Caco-2 (cell line): Measurements from ENCODE around the gene TNS3. TPM values are rescaled to one million over a fixed set of nuclear protein-coding genes. Genes with fewer than 3 reads are reported as not detected.

Source experiments
- BruUV-seq: library from RNA; stranded (reverse); fragments of 400-500 nt; replicated peaks from 2 replicates; lab custom pipeline; 2021; lab: Mats Ljungman, UMichigan
- CTCF ChIA-PET: fragments of 300-600 bp; sonication (Branson Sonifier 250); formaldehyde crosslinking; loops from one replicate; lab custom pipeline; 2022; ENCODE audit warnings: antibody characterized with exemption; lab: Charles Lee
- POLR2A ChIA-PET: fragments of 300-600 bp; sonication (Branson Sonifier 250); formaldehyde crosslinking; loops from one replicate; lab custom pipeline; 2022; ENCODE audit warnings: antibody characterized with exemption; lab: Charles Lee
- DNase-seq, 2 experiments: peaks; one replicate each; pipeline versions ENCODE4 v3.0.0 to v3.0.0-alpha.2; 2020 to 2022
- H3K27me3 ChIP-seq: replicated peaks from 2 replicates; pipeline ENCODE4 v1.6.0; 2011; ENCODE audit warnings: low read length; ENCODE audit not compliant: control insufficient read depth, insufficient read depth
- H3K36me3 ChIP-seq: 2 replicates; pipeline ENCODE4 v1.5.1; 2011; ENCODE audit warnings: low read length; ENCODE audit not compliant: control insufficient read depth, insufficient read depth
- H3K4me1 ChIP-seq: fragments of 250-450 bp; sonication (Bioruptor Pico); 2 replicates; pipeline ENCODE4 v1.5.1; 2020; ENCODE audit warnings: mild to moderate bottlenecking
- H3K4me3 ChIP-seq: 2 replicates; pipeline ENCODE4 v1.5.1; 2011; ENCODE audit warnings: low read depth, mild to moderate bottlenecking, control low read depth, low read length
- H3K9me3 ChIP-seq: fragments of 250-450 bp; sonication (Bioruptor Pico); 2 replicates; pipeline ENCODE4 v1.5.1; 2020; ENCODE audit warnings: mild to moderate bottlenecking, moderate library complexity
- H3K27ac Mint-ChIP-seq: one replicate; pipeline ENCODE4 v1.8.0; 2022; ENCODE audit warnings: mixed read lengths; ENCODE audit not compliant: unreplicated experiment
- H3K27me3 Mint-ChIP-seq: one replicate; pipeline ENCODE4 v1.8.0; 2022; ENCODE audit warnings: mixed read lengths; ENCODE audit not compliant: insufficient read depth, unreplicated experiment
- H3K36me3 Mint-ChIP-seq: one replicate; pipeline ENCODE4 v1.8.0; 2022; ENCODE audit warnings: mild to moderate bottlenecking, mixed read lengths; ENCODE audit not compliant: insufficient read depth, unreplicated experiment
- H3K4me1 Mint-ChIP-seq: one replicate; pipeline ENCODE4 v1.8.0; 2022; ENCODE audit warnings: low read depth, mixed read lengths; ENCODE audit not compliant: unreplicated experiment
- H3K4me3 Mint-ChIP-seq: one replicate; pipeline ENCODE4 v1.8.0; 2022; ENCODE audit warnings: mild to moderate bottlenecking, moderate library complexity, mixed read lengths; ENCODE audit not compliant: unreplicated experiment
- H3K9me3 Mint-ChIP-seq: one replicate; pipeline ENCODE4 v1.8.0; 2022; ENCODE audit warnings: mixed read lengths; ENCODE audit not compliant: unreplicated experiment
- intact Hi-C: fragments of 100-400 bp; cut with micrococcal nuclease; formaldehyde crosslinking; loops from one replicate; pipeline ENCODE4 v1.10.0; 2022; ENCODE audit not compliant: unreplicated experiment
- total RNA-seq: library from RNA; stranded (reverse); gene quantifications from 2 replicates; pipeline ENCODE4 v1.2.3, GENCODE V29; 2022
- TF ChIP-seq, protein P1 (sequence below), 2 experiments: fragments of 200-600 bp in 1 of 2; IDR thresholded peaks; 1 replicate in 1 of 2; 2 replicates in 1 of 2; pipeline versions ENCODE4 v1.5.1 to v1.8.0; 2011 to 2022; ENCODE audit warnings: antibody characterized with exemption in 1 of 2, control low read depth in 1 of 2, inconsistent platforms in 1 of 2, low read depth in 1 of 2, low read length in 1 of 2, mild to moderate bottlenecking in 1 of 2, moderate library complexity in 1 of 2; ENCODE audit not compliant: insufficient read depth in 1 of 2, severe bottlenecking in 1 of 2, unreplicated experiment in 1 of 2

Gene TNS3
- total RNA-seq, 1 experiment from 2014 or later, result 263 TPM

DNA sequence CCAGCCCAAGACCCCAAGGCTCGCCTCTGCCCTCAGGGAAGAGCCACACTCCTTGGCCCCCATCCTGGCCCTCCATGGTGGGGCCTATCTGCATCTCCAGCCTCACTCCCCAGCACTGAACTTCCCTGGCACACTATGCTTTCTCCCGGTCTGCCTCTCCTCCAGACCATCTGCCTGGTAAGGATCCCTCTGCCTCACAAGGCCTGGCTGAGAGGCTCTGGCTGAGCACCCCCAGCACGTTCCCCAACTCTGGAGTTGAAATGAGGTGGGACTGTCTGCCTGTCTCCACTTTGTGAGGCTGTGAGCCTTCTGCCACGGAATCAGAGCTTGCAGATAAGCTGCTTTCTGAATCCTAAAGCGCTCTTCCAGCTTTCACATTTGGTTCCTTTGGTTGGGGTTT is 220.7 kb downstream of the TNS3 start:
- intact Hi-C loops, result no loop called here
- Histone ChIP-seq H3K9me3 (no peaks in the 10 kb centered on the region), H3K4me3 (no peak overlapping the region), H3K4me1 (no peaks in the 10 kb centered on the region; the same call in none of the 2 replicates), H3K36me3 (peaks cover 4% of the 10 kb centered on the region), H3K27me3 (no peaks in the 10 kb centered on the region)
- H3K9me3 Mint-ChIP-seq, result no peaks in the 10 kb centered on the region
- H3K27ac Mint-ChIP-seq, result peak overlapping the region; percentile 6
- ChIA-PET CTCF (no interaction called here), POLR2A (no interaction called here)
- no peak overlapping the region for H3K4me3 Mint-ChIP-seq
- peaks cover 18% of the 10 kb centered on the region for H3K36me3 Mint-ChIP-seq
- H3K27me3 Mint-ChIP-seq, result no peaks in the 10 kb centered on the region
- no TSS peak for BruUV-seq
- DNase-seq, result no peak
- TF ChIP-seq, protein P1, sequence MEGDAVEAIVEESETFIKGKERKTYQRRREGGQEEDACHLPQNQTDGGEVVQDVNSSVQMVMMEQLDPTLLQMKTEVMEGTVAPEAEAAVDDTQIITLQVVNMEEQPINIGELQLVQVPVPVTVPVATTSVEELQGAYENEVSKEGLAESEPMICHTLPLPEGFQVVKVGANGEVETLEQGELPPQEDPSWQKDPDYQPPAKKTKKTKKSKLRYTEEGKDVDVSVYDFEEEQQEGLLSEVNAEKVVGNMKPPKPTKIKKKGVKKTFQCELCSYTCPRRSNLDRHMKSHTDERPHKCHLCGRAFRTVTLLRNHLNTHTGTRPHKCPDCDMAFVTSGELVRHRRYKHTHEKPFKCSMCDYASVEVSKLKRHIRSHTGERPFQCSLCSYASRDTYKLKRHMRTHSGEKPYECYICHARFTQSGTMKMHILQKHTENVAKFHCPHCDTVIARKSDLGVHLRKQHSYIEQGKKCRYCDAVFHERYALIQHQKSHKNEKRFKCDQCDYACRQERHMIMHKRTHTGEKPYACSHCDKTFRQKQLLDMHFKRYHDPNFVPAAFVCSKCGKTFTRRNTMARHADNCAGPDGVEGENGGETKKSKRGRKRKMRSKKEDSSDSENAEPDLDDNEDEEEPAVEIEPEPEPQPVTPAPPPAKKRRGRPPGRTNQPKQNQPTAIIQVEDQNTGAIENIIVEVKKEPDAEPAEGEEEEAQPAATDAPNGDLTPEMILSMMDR (IDR thresholded peaks at IDR 0.05; ENCODE audit: insufficient read depth in 1 of 2, low read depth in 1 of 2, low read length in 1 of 2, severe bottlenecking in 1 of 2, unreplicated experiment in 1 of 2), result no peak
- H3K4me1 Mint-ChIP-seq, result no peaks in the 10 kb centered on the region

DNA sequence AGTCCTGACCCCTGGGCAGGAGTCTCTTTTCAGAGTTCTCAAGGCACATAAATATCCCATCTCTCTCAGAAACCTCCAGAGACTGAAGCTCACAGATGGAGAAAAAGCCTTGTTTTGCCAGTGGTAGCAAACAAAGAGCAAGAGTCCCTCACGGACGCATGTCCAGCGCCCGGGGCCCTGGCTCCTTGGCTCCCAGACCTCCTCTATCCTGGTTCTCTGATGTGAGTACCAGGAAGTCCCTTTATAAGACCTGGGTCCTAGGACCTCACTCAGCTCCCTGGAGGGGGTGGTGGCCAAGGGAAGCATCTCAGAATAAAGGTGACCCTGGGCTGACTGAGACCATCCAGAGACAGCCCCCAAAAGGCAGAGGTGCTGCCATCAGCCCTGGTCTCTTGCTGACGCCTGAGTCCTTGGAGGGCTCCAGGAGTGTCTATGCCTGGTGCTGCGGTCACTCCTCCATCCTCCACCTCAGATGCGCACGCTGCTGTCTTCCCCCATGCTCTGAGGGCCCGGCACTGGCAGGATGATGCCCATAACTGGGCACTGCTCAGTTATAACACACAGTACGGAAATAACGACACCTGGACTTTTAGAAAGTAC is 221.5 kb downstream of the TNS3 start:
- BruUV-seq, result no TSS peak
- no peak overlapping the region for H3K4me3 Mint-ChIP-seq
- Histone ChIP-seq H3K9me3 (no peaks in the 10 kb centered on the region), H3K27me3 (no peaks in the 10 kb centered on the region), H3K4me1 (no peaks in the 10 kb centered on the region; the same call in none of the 2 replicates), H3K4me3 (no peak overlapping the region), H3K36me3 (peaks cover 4% of the 10 kb centered on the region)
- DNase-seq, result peak in 1 of 2 experiments; percentile 26
- TF ChIP-seq, protein P1 (IDR thresholded peaks at IDR 0.05; ENCODE audit: insufficient read depth in 1 of 2, low read depth in 1 of 2, low read length in 1 of 2, severe bottlenecking in 1 of 2, unreplicated experiment in 1 of 2), result no peak
- H3K27me3 Mint-ChIP-seq, result no peaks in the 10 kb centered on the region
- intact Hi-C loops, result no loop called here
- ChIA-PET CTCF (no interaction called here), POLR2A (no interaction called here)
- H3K4me1 Mint-ChIP-seq, result no peaks in the 10 kb centered on the region
- peaks cover 14% of the 10 kb centered on the region for H3K36me3 Mint-ChIP-seq
- no peaks in the 10 kb centered on the region for H3K9me3 Mint-ChIP-seq
- H3K27ac Mint-ChIP-seq, result peak overlapping the region; percentile 6

DNA sequence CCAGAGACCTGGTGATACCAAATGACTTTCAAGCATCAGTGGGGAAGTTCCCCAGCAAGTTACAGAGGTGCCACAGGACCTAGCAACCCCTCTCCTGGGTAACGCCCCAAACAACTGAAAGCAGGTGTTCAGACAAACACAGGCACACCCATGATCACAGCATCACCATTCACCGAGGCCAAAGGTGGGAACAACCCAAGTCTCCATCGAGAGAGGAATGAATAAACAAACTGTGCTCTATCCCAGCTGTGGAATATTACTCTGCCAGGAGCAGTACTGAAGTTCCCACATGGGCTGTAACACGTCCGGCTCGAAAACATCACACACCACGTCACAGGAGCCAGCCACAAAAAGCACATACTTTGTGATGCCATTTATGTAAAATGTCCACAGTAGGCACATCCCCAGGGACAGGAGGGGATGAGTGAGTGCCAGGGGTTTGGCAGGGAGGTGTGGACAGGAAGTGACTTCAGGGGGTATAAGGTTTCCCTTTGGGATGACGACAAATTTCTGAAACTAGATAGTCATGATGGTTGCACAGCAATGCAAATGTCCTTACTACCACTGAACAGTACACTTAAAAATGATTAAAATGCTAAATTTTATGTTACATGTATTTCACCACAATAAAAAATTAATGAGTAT is 222.8 kb downstream of the TNS3 start:
- TF ChIP-seq, protein P1 (IDR thresholded peaks at IDR 0.05; ENCODE audit: insufficient read depth in 1 of 2, low read depth in 1 of 2, low read length in 1 of 2, severe bottlenecking in 1 of 2, unreplicated experiment in 1 of 2), result no peak
- H3K4me1 ChIP-seq, result peaks cover 5% of the 10 kb centered on the region
- no peak overlapping the region for H3K27ac Mint-ChIP-seq
- ChIA-PET CTCF (no interaction called here), POLR2A (no interaction called here)
- H3K27me3 ChIP-seq, result no peaks in the 10 kb centered on the region
- DNase-seq, result peak in 1 of 2 experiments; percentile 10
- BruUV-seq, result no TSS peak
- H3K4me1 Mint-ChIP-seq, result no peaks in the 10 kb centered on the region
- H3K4me3 ChIP-seq, result no peak overlapping the region
- H3K36me3 ChIP-seq, result peaks cover 4% of the 10 kb centered on the region
- H3K9me3 Mint-ChIP-seq, result no peaks in the 10 kb centered on the region
- no peak overlapping the region for H3K4me3 Mint-ChIP-seq
- H3K9me3 ChIP-seq, result no peaks in the 10 kb centered on the region
- peaks cover 14% of the 10 kb centered on the region for H3K36me3 Mint-ChIP-seq
- intact Hi-C loops, result no loop called here
- no peaks in the 10 kb centered on the region for H3K27me3 Mint-ChIP-seq
